Urinary bladder (tissue), 4 donors: Measurements from ENCODE around the gene DSCAM. TPM values are rescaled to one million over a fixed set of nuclear protein-coding genes. Genes with fewer than 3 reads are reported as not detected.
A peak's percentile ranks its signal among the peaks of the same experiment; 100 is the strongest.

Source experiments
- DNase-seq: peaks from one replicate; pipeline ENCODE4 v3.0.0-alpha.2; 2015; ENCODE audit errors: extremely low spot score
- H3K27ac ChIP-seq: one replicate; pipeline ENCODE4 v1.5.1; 2013; ENCODE audit warnings: low read depth, mild to moderate bottlenecking, moderate library complexity
- H3K36me3 ChIP-seq: one replicate; pipeline ENCODE4 v1.6.1; 2013; ENCODE audit warnings: mild to moderate bottlenecking, moderate library complexity; ENCODE audit not compliant: insufficient read depth
- H3K4me1 ChIP-seq: one replicate; pipeline ENCODE4 v1.6.1; 2013; ENCODE audit warnings: mild to moderate bottlenecking, moderate library complexity; ENCODE audit not compliant: insufficient read depth
- H3K4me3 ChIP-seq: one replicate; pipeline ENCODE4 v1.5.1; 2013; ENCODE audit warnings: low read depth, low read length
- WGBS: extraction: QIAGEN DNeasy Blood & Tissue Kit; methylation state at CpG from one replicate; pipeline ENCODE4 v1.1.7; 2013; 5-methylcytosine and 5-hydroxymethylcytosine counted together
- polyA plus RNA-seq: library from polyadenylated mRNA; stranded (reverse); fragments of 200-250 nt; gene quantifications from one replicate; pipeline ENCODE4 v1.2.3, GENCODE V29; 2013
- total RNA-seq: library from RNA; depleted of rRNA; stranded (reverse); fragments of >200 nt; gene quantifications from one replicate; pipeline ENCODE4 v1.2.3, GENCODE V29; 2014
- donor health status: healthy with polysubstance abuse.
- donor health status: healthy.

The DSCAM gene
- total and polyA plus RNA-seq, 2 donors = 0.03 to 0.21 TPM

- H3K36me3 ChIP-seq = no peaks in the 10 kb centered on the region
- no peak overlapping the region for H3K4me3 ChIP-seq
- H3K27ac ChIP-seq = no peak overlapping the region
- no peaks in the 10 kb centered on the region for H3K4me1 ChIP-seq
- no peak for DNase-seq
- WGBS = 90% methylated on average over 5 of the region's 5 CpGs
These were observed 603.3 kb downstream of the DSCAM start for GRCh38 chr21:40243685-40244084.

DNA sequence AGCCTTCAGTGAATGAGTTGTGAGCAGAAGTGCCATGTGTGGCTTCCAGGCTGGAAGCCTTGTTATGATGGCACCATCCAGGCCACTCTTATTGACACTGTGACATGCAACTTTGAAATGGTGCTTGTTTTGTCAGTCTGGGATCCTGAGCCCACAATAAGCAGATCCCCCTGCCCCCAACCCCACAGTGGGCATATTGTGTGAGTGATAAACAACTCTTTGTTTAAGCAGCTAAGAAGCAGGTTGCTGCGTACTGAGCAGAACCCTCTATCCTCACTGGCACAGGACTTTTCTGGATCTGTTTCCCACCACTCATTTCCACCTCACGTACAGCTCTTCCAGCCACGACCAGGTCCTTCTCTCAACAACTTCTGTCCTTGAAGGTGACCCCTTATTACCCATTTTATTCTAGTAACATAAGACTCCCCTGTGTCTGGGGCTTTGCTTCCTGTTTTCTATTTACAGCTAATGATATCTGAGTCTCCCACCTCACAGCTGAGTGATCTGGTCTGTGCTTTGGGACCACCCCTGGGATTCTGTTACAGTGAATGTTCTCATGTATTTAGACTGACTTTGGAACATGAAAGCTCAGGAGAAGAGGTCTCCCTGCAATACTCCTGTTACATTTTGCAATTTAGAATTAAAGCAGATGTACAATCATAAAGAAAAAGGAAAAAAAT lies 604.2 kb downstream of the DSCAM start:
- H3K27ac ChIP-seq = no peak overlapping the region
- 66% methylated on average over 3 of the region's 3 CpGs for WGBS
- no peak for DNase-seq
- no peak overlapping the region for H3K4me3 ChIP-seq
- no peaks in the 10 kb centered on the region for H3K4me1 ChIP-seq
- no peaks in the 10 kb centered on the region for H3K36me3 ChIP-seq

DNA sequence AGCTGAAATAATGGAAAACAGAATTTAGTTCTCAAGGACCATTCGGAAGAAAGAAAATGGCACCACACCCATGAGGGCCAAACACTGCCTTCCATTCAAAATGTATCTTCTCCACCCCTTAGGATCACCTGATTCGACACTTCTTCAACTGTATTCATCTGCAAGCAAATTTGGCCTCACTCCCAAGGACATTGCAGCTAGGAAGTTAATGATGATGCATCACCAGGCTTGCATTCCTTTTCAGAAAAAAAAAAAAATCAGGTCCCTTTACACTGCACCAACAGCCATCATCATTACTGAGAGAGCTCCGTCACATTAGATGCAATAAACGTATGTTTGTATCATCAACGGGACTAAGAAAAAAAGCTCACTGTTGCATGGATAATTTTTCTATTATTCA lies 611.4 kb downstream of the DSCAM start:
- Histone ChIP-seq H3K4me3 (no peak overlapping the region), H3K27ac (no peak overlapping the region)

GRCh38 chr21:40231979-40232378 lies 615.0 kb downstream of the DSCAM start:
- Histone ChIP-seq H3K27ac (no peak overlapping the region), H3K36me3 (no peaks in the 10 kb centered on the region), H3K4me1 (no peaks in the 10 kb centered on the region), H3K4me3 (no peak overlapping the region)
- no peak for DNase-seq
- WGBS = 84% methylated on average over 2 of the region's 2 CpGs

More for the DNA sequence above, 611.4 kb downstream of the DSCAM start:
- no peak for DNase-seq
- no peaks in the 10 kb centered on the region for H3K4me1 ChIP-seq
- 78% methylated on average over 5 of the region's 5 CpGs for WGBS
- no peaks in the 10 kb centered on the region for H3K36me3 ChIP-seq

- WGBS = 76% methylated on average over 1 of the region's 1 CpG
- DNase-seq = no peak
- Histone ChIP-seq H3K4me1 (no peaks in the 10 kb centered on the region), H3K4me3 (no peak overlapping the region), H3K36me3 (no peaks in the 10 kb centered on the region), H3K27ac (no peak overlapping the region)
These were observed 619.9 kb downstream of the DSCAM start for GRCh38 chr21:40227096-40227495.

DNA sequence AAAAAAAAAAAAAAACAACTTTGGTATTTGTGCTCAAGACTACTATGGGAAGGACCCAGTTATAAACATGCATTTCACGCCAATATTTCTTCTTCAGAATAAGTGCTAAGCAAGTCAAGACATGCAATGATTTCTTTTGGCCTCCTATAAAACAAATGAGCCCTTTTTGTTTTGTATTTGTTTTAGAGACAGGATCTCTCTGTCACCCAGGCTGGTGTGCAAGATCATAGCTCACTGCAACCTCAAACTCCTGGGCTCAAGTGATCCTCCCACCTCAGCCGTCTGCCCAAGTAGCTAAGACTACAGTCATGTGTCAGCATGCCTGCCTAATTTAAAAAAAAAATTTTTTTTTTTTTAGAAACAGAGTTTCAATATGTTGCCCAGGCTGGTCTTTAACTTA lies 631.0 kb downstream of the DSCAM start:
- H3K4me3 ChIP-seq = no peak overlapping the region
- WGBS = 56% methylated on average over 2 of the region's 2 CpGs
- H3K27ac ChIP-seq = no peak overlapping the region
- peak; percentile 18 for DNase-seq
- no peaks in the 10 kb centered on the region for H3K4me1 ChIP-seq
- H3K36me3 ChIP-seq = no peaks in the 10 kb centered on the region

GRCh38 chr21:40210251-40210650 lies 636.7 kb downstream of the DSCAM start:
- WGBS = 96% methylated on average over 2 of the region's 2 CpGs
- H3K4me3 ChIP-seq = no peak overlapping the region
- H3K27ac ChIP-seq = no peak overlapping the region
- no peaks in the 10 kb centered on the region for H3K4me1 ChIP-seq
- DNase-seq = no peak
- H3K36me3 ChIP-seq = no peaks in the 10 kb centered on the region

GRCh38 chr21:40208948-40209345 lies 638.0 kb downstream of the DSCAM start:
- Histone ChIP-seq H3K36me3 (no peaks in the 10 kb centered on the region), H3K27ac (no peak overlapping the region), H3K4me3 (no peak overlapping the region), H3K4me1 (no peaks in the 10 kb centered on the region)
- DNase-seq = no peak
- 86% methylated on average over 5 of the region's 5 CpGs for WGBS

DNA sequence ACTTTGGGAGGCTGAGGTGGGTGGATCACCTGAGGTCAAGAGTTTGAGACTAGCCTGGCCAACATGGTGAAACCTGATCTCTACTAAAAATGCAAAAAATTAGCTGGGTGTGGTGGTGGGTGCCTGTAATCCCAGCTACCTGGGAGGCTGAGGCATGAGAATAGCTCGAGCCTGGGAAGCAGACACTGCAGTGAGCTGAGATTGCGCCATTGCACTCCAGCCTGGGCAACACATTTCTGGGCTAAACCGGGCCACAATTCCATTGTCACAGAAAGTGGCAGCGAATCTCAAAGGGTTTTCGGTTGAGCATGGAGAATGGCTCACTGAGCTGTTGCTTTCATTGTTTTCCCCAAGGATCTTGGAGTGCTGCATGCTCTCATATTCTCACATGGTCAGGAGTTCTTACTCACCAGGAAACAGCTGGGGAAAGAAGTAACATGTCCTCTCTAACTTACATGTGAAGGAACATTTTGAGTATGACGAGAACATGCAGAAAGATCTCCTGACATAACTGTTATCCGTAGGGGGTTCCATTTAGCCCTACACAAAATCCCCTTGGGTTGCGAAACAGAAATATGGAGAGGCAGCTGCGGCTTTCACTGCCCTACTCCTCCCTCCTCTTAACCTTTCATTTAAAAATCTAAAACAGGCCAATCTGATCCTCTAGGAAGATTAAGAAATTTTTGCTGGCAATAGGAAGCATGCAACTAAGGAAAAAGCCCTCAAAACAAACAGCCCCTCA lies 638.6 kb downstream of the DSCAM start:
- DNase-seq = no peak
- H3K4me3 ChIP-seq = no peak overlapping the region
- no peaks in the 10 kb centered on the region for H3K36me3 ChIP-seq
- H3K4me1 ChIP-seq = no peaks in the 10 kb centered on the region
- no peak overlapping the region for H3K27ac ChIP-seq
- WGBS = 86% methylated on average over 9 of the region's 9 CpGs

DNA sequence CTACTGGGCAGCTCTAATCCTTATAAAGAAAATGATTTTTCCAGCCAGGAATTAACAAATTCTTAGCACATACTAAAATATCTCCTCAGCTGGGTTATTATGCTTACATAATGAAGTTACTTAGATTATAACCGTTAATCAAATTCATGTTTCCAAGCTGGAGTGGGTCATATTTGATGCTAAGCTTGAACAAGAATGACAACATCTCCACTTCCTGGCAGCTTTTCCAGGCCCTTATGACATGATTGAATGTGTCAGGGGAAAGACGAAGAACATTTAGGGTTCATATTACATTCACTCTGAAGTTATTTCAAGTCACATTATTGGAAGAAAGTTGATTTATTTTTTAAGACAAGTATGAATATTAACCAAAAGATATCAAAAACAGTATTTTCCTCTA lies 646.0 kb downstream of the DSCAM start:
- DNase-seq = no peak
- Histone ChIP-seq H3K4me3 (no peak overlapping the region), H3K27ac (no peak overlapping the region), H3K4me1 (no peaks in the 10 kb centered on the region), H3K36me3 (no peaks in the 10 kb centered on the region)
- 64% methylated on average over 2 of the region's 2 CpGs for WGBS

GRCh38 chr21:40200126-40200525 lies 646.8 kb downstream of the DSCAM start:
- H3K36me3 ChIP-seq = no peaks in the 10 kb centered on the region
- H3K27ac ChIP-seq = no peak overlapping the region
- H3K4me1 ChIP-seq = no peaks in the 10 kb centered on the region
- no peak for DNase-seq
- 93% methylated on average over 1 of the region's 1 CpG for WGBS
- no peak overlapping the region for H3K4me3 ChIP-seq

DNA sequence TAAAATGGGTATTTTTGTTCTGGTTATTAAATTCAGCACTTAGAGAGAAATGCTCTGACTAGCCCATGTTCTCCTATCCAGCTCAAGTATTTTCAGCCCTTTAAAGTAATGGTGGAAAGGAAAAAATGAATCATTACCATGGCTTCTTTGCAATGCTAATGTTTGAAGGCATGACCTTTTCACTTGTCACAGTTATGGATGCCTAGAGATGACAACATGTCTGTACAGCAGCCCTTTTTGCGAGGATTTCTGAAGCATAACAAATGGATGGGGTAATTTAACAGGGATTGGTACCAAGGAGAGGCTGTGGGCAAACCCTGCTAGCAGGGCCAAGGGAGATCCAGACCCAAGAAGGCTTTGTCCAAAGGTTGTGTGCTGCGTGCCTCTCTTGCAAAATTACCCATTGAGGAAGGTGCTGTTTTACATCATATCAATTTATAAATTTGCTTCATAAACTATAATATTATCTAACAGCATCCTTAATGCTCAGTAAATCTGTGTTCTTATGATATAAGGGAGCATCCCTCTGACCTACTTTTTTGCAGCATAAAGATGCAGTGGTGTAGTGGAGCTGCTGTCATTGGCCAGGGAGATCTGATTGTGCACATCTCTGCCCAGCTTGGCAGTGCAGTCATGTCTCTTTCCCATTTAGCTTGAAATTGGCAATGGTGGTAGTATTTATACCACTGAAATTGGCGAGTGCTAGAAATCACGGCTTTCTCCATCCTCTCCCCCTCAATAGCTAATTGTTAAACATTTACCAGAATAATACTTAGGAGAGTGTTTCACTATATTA lies 652.6 kb downstream of the DSCAM start:
- Histone ChIP-seq H3K36me3 (no peaks in the 10 kb centered on the region), H3K4me3 (no peak overlapping the region), H3K27ac (no peak overlapping the region), H3K4me1 (no peaks in the 10 kb centered on the region)
- DNase-seq = no peak
- 54% methylated on average over 4 of the region's 4 CpGs for WGBS

GRCh38 chr21:40191616-40192015 lies 655.3 kb downstream of the DSCAM start:
- no peak for DNase-seq
- Histone ChIP-seq H3K4me3 (no peak overlapping the region), H3K4me1 (no peaks in the 10 kb centered on the region), H3K36me3 (no peaks in the 10 kb centered on the region), H3K27ac (no peak overlapping the region)
- 76% methylated on average over 3 of the region's 3 CpGs for WGBS

DNA sequence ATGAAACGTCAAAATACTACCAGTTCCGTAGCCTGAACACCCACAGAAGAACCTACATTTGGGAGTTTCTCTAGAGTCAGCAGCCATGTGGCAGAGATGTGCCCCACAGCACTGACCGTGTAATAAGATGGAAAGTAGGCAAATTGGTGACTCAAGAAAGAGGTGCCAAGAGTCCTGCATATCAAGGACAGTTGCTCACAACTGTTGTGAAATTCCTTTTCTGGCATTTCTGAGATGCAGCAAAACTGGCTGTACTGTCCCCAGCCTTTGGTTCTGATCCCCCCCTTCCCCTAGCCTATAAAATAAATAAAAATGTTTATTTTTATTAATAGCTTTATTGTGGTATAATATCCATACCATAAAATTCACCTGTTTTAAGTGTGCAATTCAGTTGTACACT lies 655.8 kb downstream of the DSCAM start:
- no peak overlapping the region for H3K4me3 ChIP-seq
- H3K4me1 ChIP-seq = no peaks in the 10 kb centered on the region
- no peak overlapping the region for H3K27ac ChIP-seq
- WGBS = 63% methylated on average over 3 of the region's 3 CpGs
- H3K36me3 ChIP-seq = no peaks in the 10 kb centered on the region
- DNase-seq = no peak
